B cell (primary cell): ENCODE data around the gene TAS1R1. TPM values are rescaled to one million over a fixed set of nuclear protein-coding genes. Genes with fewer than 3 reads are reported as not detected.

Experiments
- ATAC-seq: fragments of 200-7000 bp; cut with Tn5 transposase; one replicate; pipeline ENCODE4 v1.10.0; 2021; ENCODE audit warnings: low read depth, mild to moderate bottlenecking, moderate number of reproducible peaks, moderate library complexity
- CTCF ChIA-PET: fragments of 350-600 bp; sonication (Branson Sonifier 250); formaldehyde crosslinking; loops from one replicate; lab custom pipeline; 2021; ENCODE audit warnings: antibody characterized with exemption, inconsistent platforms; lab: Charles Lee
- POLR2A ChIA-PET: fragments of 350-600 bp; sonication (Branson Sonifier 250); formaldehyde crosslinking; loops from one replicate; lab custom pipeline; 2021; ENCODE audit warnings: antibody characterized with exemption; lab: Charles Lee
- DNase-seq: peaks from one replicate; pipeline ENCODE4 v3.0.0; 2013
- H2AFZ ChIP-seq: 2 replicates; pipeline ENCODE4 v1.6.1; 2012; ENCODE audit warnings: mild to moderate bottlenecking, low read depth, low read length; ENCODE audit not compliant: insufficient read depth, poor library complexity, severe bottlenecking
- H3K27ac ChIP-seq, 2 donors: 1 replicate in 1 of 2; 2 replicates in 1 of 2; pipeline ENCODE4 v1.5.1; 2012 to 2013; ENCODE audit warnings: low read length in 2 of 2, mild to moderate bottlenecking in 2 of 2, moderate library complexity in 1 of 2
- H3K27me3 ChIP-seq, 4 experiments: fragments of 200-600 bp in 1 of 4; sonication (generic) in 1 of 4; replicated peaks in 1 of 4; 1 replicate in 2 of 4; 2 replicates in 2 of 4; pipeline versions ENCODE4 v1.6.1 to v1.7.0; 2013 to 2016; ENCODE audit warnings: low read length in 3 of 4, mild to moderate bottlenecking in 2 of 4, mixed read lengths in 1 of 4, moderate library complexity in 1 of 4; ENCODE audit not compliant: insufficient read depth in 4 of 4, control insufficient read depth in 3 of 4; ENCODE audit errors: control extremely low read depth in 1 of 4
- H3K36me3 ChIP-seq, 2 experiments: replicated peaks in 1 of 2; 1 replicate in 1 of 2; 2 replicates in 1 of 2; pipeline versions ENCODE4 v1.6.1 to v1.7.1; 2013; ENCODE audit warnings: low read length in 1 of 2; ENCODE audit not compliant: insufficient read depth in 2 of 2, control insufficient read depth in 1 of 2; ENCODE audit errors: control extremely low read depth in 1 of 2, extremely low read depth in 1 of 2
- H3K4me1 ChIP-seq, 2 donors: fragments of 200-600 bp in 1 of 2; sonication (generic) in 1 of 2; 1 replicate in 1 of 2; 2 replicates in 1 of 2; pipeline versions ENCODE4 v1.5.1 to v1.6.1; 2013 to 2017; ENCODE audit warnings: low read length in 2 of 2; ENCODE audit not compliant: control insufficient read depth in 2 of 2, insufficient read depth in 2 of 2
- H3K4me2 ChIP-seq: replicated peaks from 2 replicates; pipeline ENCODE3; 2012; ENCODE audit warnings: mild to moderate bottlenecking, low read depth, low read length; ENCODE audit not compliant: poor library complexity, severe bottlenecking
- H3K4me3 ChIP-seq, 5 experiments: fragments of 200-600 bp in 1 of 5; sonication (generic) in 1 of 5; 1 replicate in 3 of 5; 2 replicates in 2 of 5; pipeline versions ENCODE4 v1.5.1 to v1.7.0; 2011 to 2016; ENCODE audit warnings: low read length in 4 of 5, mild to moderate bottlenecking in 4 of 5, low read depth in 2 of 5, control low read depth in 1 of 5, moderate library complexity in 1 of 5; ENCODE audit not compliant: insufficient read depth in 1 of 5; ENCODE audit errors: control extremely low read depth in 1 of 5, extremely low read depth in 1 of 5
- H3K79me2 ChIP-seq: fragments of 200-600 bp; sonication (generic); one replicate; pipeline ENCODE4 v1.6.0; 2016; ENCODE audit warnings: low read length; ENCODE audit not compliant: control insufficient read depth, insufficient read depth
- H3K9ac ChIP-seq: fragments of 200-600 bp; sonication (generic); 2 replicates; pipeline ENCODE4 v1.6.1; 2017; ENCODE audit warnings: mild to moderate bottlenecking, low read length, moderate library complexity
- H3K9me3 ChIP-seq, 3 donors: one replicate each; pipeline versions ENCODE4 v1.6.1 to v1.7.1; 2013; ENCODE audit warnings: low read length in 2 of 3; ENCODE audit not compliant: control insufficient read depth in 2 of 3, insufficient read depth in 1 of 3; ENCODE audit errors: control extremely low read depth in 1 of 3
- H4K20me1 ChIP-seq: 2 replicates; pipeline ENCODE4 v1.6.0; 2012; ENCODE audit warnings: mild to moderate bottlenecking, low read length; ENCODE audit not compliant: insufficient read depth, control insufficient read depth, poor library complexity, severe bottlenecking
- H3K27ac Mint-ChIP-seq: one replicate; pipeline ENCODE4 v1.8.0; 2021; ENCODE audit warnings: mixed read lengths
- H3K27me3 Mint-ChIP-seq: one replicate; pipeline ENCODE4 v1.8.0; 2021; ENCODE audit warnings: mixed read lengths
- H3K4me1 Mint-ChIP-seq: one replicate; pipeline ENCODE4 v1.8.0; 2021; ENCODE audit warnings: mixed read lengths
- H3K4me3 Mint-ChIP-seq: one replicate; pipeline ENCODE4 v1.8.0; 2021; ENCODE audit warnings: mixed read lengths
- H3K9me3 Mint-ChIP-seq: one replicate; pipeline ENCODE4 v1.8.0; 2022; ENCODE audit warnings: mixed read lengths; ENCODE audit not compliant: insufficient read depth
- EZH2 ChIP-seq: IDR thresholded peaks from 2 replicates; pipeline ENCODE4 v1.6.1; 2012; ENCODE audit warnings: borderline replicate concordance, low read depth, mild to moderate bottlenecking, moderate library complexity, low read length; ENCODE audit not compliant: insufficient read depth, poor library complexity, severe bottlenecking
- WGBS: methylation state at CpG from one replicate; pipeline ENCODE4 v1.1.5; 2013; ENCODE audit warnings: missing lambda C conversion rate; ENCODE audit not compliant: insufficient coverage; 5-methylcytosine and 5-hydroxymethylcytosine counted together
- intact Hi-C: fragments of 100-400 bp; cut with micrococcal nuclease; formaldehyde crosslinking; loops from one replicate; pipeline ENCODE4 v1.10.0; 2022
- polyA plus RNA-seq: library from polyadenylated mRNA; depleted of rRNA; stranded (reverse); fragments of >200 nt; gene quantifications from 2 replicates; pipeline ENCODE4 v1.2.3, GENCODE V29; 2012
- total RNA-seq, 2 donors: library from RNA; stranded (reverse); fragments of 120-200 nt in 1 of 2; gene quantifications; 1 replicate in 1 of 2; 2 replicates in 1 of 2; pipeline versions ENCODE4 v1.2.3 to v1.2.4, GENCODE V29; 2013 to 2022
- TF ChIP-seq, protein P1 (sequence below): fragments of 200-600 bp; IDR thresholded peaks from one replicate; pipeline ENCODE4 v1.8.0; 2022; ENCODE audit warnings: antibody characterized with exemption, mild to moderate bottlenecking

TAS1R1 gene
- total and polyA plus RNA-seq, 2 donors (not counting 1 experiment from before 2014, with no cell fraction given), result 0.09 TPM; not detected in 1

- no peaks in the 10 kb centered on the region for H3K27me3 ChIP-seq
- peak within 1 kb of the TSS; percentile 99 for H3K4me2 ChIP-seq
- peaks cover 17% of the 10 kb centered on the region for H3K4me1 Mint-ChIP-seq
- TF ChIP-seq, protein P1, sequence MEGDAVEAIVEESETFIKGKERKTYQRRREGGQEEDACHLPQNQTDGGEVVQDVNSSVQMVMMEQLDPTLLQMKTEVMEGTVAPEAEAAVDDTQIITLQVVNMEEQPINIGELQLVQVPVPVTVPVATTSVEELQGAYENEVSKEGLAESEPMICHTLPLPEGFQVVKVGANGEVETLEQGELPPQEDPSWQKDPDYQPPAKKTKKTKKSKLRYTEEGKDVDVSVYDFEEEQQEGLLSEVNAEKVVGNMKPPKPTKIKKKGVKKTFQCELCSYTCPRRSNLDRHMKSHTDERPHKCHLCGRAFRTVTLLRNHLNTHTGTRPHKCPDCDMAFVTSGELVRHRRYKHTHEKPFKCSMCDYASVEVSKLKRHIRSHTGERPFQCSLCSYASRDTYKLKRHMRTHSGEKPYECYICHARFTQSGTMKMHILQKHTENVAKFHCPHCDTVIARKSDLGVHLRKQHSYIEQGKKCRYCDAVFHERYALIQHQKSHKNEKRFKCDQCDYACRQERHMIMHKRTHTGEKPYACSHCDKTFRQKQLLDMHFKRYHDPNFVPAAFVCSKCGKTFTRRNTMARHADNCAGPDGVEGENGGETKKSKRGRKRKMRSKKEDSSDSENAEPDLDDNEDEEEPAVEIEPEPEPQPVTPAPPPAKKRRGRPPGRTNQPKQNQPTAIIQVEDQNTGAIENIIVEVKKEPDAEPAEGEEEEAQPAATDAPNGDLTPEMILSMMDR, result no peak
- no peak for TF ChIP-seq EZH2
- H3K9me3 Mint-ChIP-seq, result no peaks in the 10 kb centered on the region
- H3K4me3 ChIP-seq, result peak within 1 kb of the TSS; percentile 64 to 94 (median 77)
- intact Hi-C loops, result loop anchor here (1.0 to 2.0 kb wide), 4 partner anchors 10 to 34 kb away; partner anchors contain the start of gene ZBTB48
- ATAC-seq (peak; percentile 93), DNase-seq (peak; percentile 99)
- H3K4me3 Mint-ChIP-seq, result peak within 1 kb of the TSS; percentile 92
- H3K27me3 Mint-ChIP-seq, result no peaks in the 10 kb centered on the region
- peaks cover 11 to 14% of the 10 kb centered on the region in 2 donors for H3K4me1 ChIP-seq
- under 1% methylated on average over 77 of the region's 84 CpGs for WGBS
- H3K27ac Mint-ChIP-seq, result peak within 1 kb of the TSS; percentile 91
- H3K27ac ChIP-seq, result peak within 1 kb of the TSS; percentile 7 to 77
- no peaks in the 10 kb centered on the region for H3K9me3 ChIP-seq
- peak within 1 kb of the TSS; percentile 90 for H3K9ac ChIP-seq
- H3K36me3 ChIP-seq, result no peaks in the 10 kb centered on the region
- H2AFZ ChIP-seq, result peak within 1 kb of the TSS; percentile 97
- POLR2A ChIA-PET, result interaction anchor here (0.7 to 1.2 kb wide), 4 partner anchors 10 to 33 kb away, joined by 3 to 4 read pairs (median 4); partner anchors contain the start of genes KLHL21, THAP3 and ZBTB48
- CTCF ChIA-PET, result no interaction called here
- peaks cover 16% of the 10 kb centered on the region for H3K79me2 ChIP-seq
- H4K20me1 ChIP-seq, result peaks cover 4% of the 10 kb centered on the region
Observed at GRCh38 chr1:6613361-6614018, 58.4 kb downstream of the TAS1R1 start, which contains the start of gene PHF13. Gene PHF13, plus strand, starts transcription at chr1:6613731. Its CDS starts 336 bp downstream, at chr1:6614067.
